HEK293T (cell line): Measurements from ENCODE around the gene TMED8.

ENCODE experiments used
- CTCF ChIA-PET: fragments of 350-600 bp; formaldehyde crosslinking; extraction: SDS; loops from one replicate; lab custom pipeline; 2021; ENCODE audit warnings: antibody characterized with exemption, inconsistent platforms; lab: Yijun Ruan, JAX
- POLR2A ChIA-PET: fragments of 350-600 bp; formaldehyde crosslinking; extraction: SDS; loops from one replicate; lab custom pipeline; 2020; ENCODE audit warnings: antibody characterized with exemption, inconsistent platforms; lab: Yijun Ruan, JAX
- DNase-seq: peaks from one replicate; pipeline ENCODE4 v3.0.0; 2012; ENCODE audit warnings: mixed read lengths; ENCODE audit errors: extremely low spot score
- ARNT ChIP-seq: fragments of 450-650 bp; IDR thresholded peaks from 2 replicates; pipeline ENCODE4 v1.6.1; 2017; ENCODE audit warnings: mild to moderate bottlenecking
- BHLHE40 ChIP-seq: fragments of 450-650 bp; IDR thresholded peaks from 2 replicates; pipeline ENCODE4 v1.6.1; 2016; ENCODE audit warnings: mild to moderate bottlenecking, moderate library complexity, borderline replicate concordance
- CTBP1 ChIP-seq: fragments of 450-650 bp; IDR thresholded peaks from 2 replicates; pipeline ENCODE4 v1.6.1; 2016; ENCODE audit warnings: borderline replicate concordance
- ELF4 ChIP-seq: fragments of 450-650 bp; IDR thresholded peaks from 2 replicates; pipeline ENCODE4 v1.6.1; 2017; ENCODE audit warnings: antibody characterized with exemption
- FOXA1 ChIP-seq: fragments of 450-650 bp; IDR thresholded peaks from 2 replicates; pipeline ENCODE4 v1.6.1; 2016; ENCODE audit warnings: mild to moderate bottlenecking
- FOXK2 ChIP-seq: fragments of 450-650 bp; IDR thresholded peaks from 2 replicates; pipeline ENCODE4 v1.6.1; 2016; ENCODE audit warnings: mild to moderate bottlenecking
- FOXM1 ChIP-seq: fragments of 450-650 bp; IDR thresholded peaks from 2 replicates; pipeline ENCODE4 v1.6.1; 2017; ENCODE audit warnings: mild to moderate bottlenecking, borderline replicate concordance
- HDGF ChIP-seq: fragments of 450-650 bp; IDR thresholded peaks from 2 replicates; pipeline ENCODE4 v1.6.1; 2017; ENCODE audit warnings: antibody characterized with exemption, borderline replicate concordance
- L3MBTL2 ChIP-seq: fragments of 450-650 bp; conservative IDR thresholded peaks from 2 replicates; pipeline ENCODE4 v1.6.1; 2016; ENCODE audit warnings: mild to moderate bottlenecking
- LEF1 ChIP-seq: fragments of 450-650 bp; IDR thresholded peaks from 2 replicates; pipeline ENCODE4 v1.6.1; 2017; ENCODE audit warnings: mild to moderate bottlenecking, borderline replicate concordance
- NFRKB ChIP-seq: fragments of 450-650 bp; IDR thresholded peaks from 2 replicates; pipeline ENCODE4 v1.6.1; 2016; ENCODE audit warnings: mild to moderate bottlenecking, moderate library complexity
- PKNOX1 ChIP-seq: fragments of 450-650 bp; IDR thresholded peaks from 2 replicates; pipeline ENCODE4 v1.6.1; 2016
- SP1 ChIP-seq: fragments of 450-650 bp; IDR thresholded peaks from 2 replicates; pipeline ENCODE4 v1.6.1; 2017
- SUZ12 ChIP-seq: fragments of 450-650 bp; IDR thresholded peaks from 2 replicates; pipeline ENCODE4 v1.6.1; 2016; ENCODE audit warnings: mild to moderate bottlenecking
- TARDBP ChIP-seq: fragments of 450-650 bp; IDR thresholded peaks from 2 replicates; pipeline ENCODE4 v1.6.1; 2016
- ZNF384 ChIP-seq: fragments of 450-650 bp; IDR thresholded peaks from 2 replicates; pipeline ENCODE4 v1.6.1; 2016

The TMED8 gene

GRCh38 chr14:77311217-77311616 is 65.7 kb downstream of the TMED8 start:
- DNase-seq, result no peak
- ChIA-PET CTCF (no interaction called here), POLR2A (interaction anchor here (3.0 kb wide), 1 partner anchor 10 kb away, joined by 11 read pairs; the partner anchor contains the start of genes GSTZ1 and POMT2)
- TF ChIP-seq FOXK2 (no peak), NFRKB (no peak), FOXM1 (no peak), SP1 (no peak), ELF4 (no peak)

GRCh38 chr14:77310026-77310425 is 66.9 kb downstream of the TMED8 start:
- no peak for TF ChIP-seq L3MBTL2
- TF ChIP-seq FOXM1, result no peak
- no peak for TF ChIP-seq ELF4
- no peak for TF ChIP-seq ZNF384
- no peak for TF ChIP-seq SUZ12
- TF ChIP-seq ARNT, result no peak
- TF ChIP-seq HDGF, result no peak
- TF ChIP-seq SP1, result no peak
- TF ChIP-seq PKNOX1, result no peak
- no peak for TF ChIP-seq CTBP1
- TF ChIP-seq TARDBP, result no peak
- no peak for TF ChIP-seq NFRKB
- no peak for TF ChIP-seq BHLHE40
- TF ChIP-seq FOXA1, result no peak
- no peak for TF ChIP-seq FOXK2
- no peak for TF ChIP-seq LEF1
- DNase-seq, result no peak
- POLR2A ChIA-PET, result interaction anchor here (3.0 kb wide), 1 partner anchor 11 kb away, joined by 11 read pairs; the partner anchor contains the start of genes GSTZ1 and POMT2
- CTCF ChIA-PET, result interaction anchor here (1.1 kb wide), 1 partner anchor 166 kb away, joined by 3 read pairs; no protein-coding TSS in a partner anchor

GRCh38 chr14:77309131-77309530 is 67.8 kb downstream of the TMED8 start:
- ChIA-PET CTCF (interaction anchor here (0.9 kb wide), 1 partner anchor 136 kb away, joined by 4 read pairs; no protein-coding TSS in a partner anchor), POLR2A (interaction anchor here (3.0 kb wide), 1 partner anchor 12 kb away, joined by 11 read pairs; the partner anchor contains the start of genes GSTZ1 and POMT2)
- TF ChIP-seq HDGF (no peak), SUZ12 (no peak), FOXA1 (no peak), ZNF384 (no peak), FOXM1 (no peak), ELF4 (no peak), FOXK2 (no peak), CTBP1 (no peak), PKNOX1 (no peak), LEF1 (no peak), NFRKB (no peak), ARNT (no peak), BHLHE40 (no peak), L3MBTL2 (no peak)
- no peak for DNase-seq

GRCh38 chr14:77306851-77307496 is 69.9 kb downstream of the TMED8 start:
- TF ChIP-seq ARNT (no peak), ZNF384 (no peak), SUZ12 (no peak), FOXK2 (no peak), LEF1 (no peak), TARDBP (no peak), L3MBTL2 (no peak)
- POLR2A ChIA-PET, result interaction anchor here (1.6 to 2.2 kb wide), 2 partner anchors 9 to 14 kb away, joined by 5 to 12 read pairs; partner anchors contain the start of genes GSTZ1 and POMT2
- CTCF ChIA-PET, result interaction anchor here (0.6 to 2.1 kb wide), 3 partner anchors 9 to 143 kb away, joined by 3 to 21 read pairs (median 3); partner anchors contain the start of genes GSTZ1 and POMT2
- DNase-seq, result no peak

GRCh38 chr14:77306416-77306815 is 70.5 kb downstream of the TMED8 start:
- ChIA-PET POLR2A (interaction anchor here (1.6 to 2.2 kb wide), 2 partner anchors 9 to 15 kb away, joined by 5 to 12 read pairs; partner anchors contain the start of genes GSTZ1 and POMT2), CTCF (interaction anchor here (0.6 to 2.1 kb wide), 3 partner anchors 9 to 206 kb away, joined by 3 to 21 read pairs (median 7); partner anchors contain the start of genes GSTZ1 and POMT2)
- DNase-seq, result no peak
- no peak for TF ChIP-seq NFRKB
- TF ChIP-seq SUZ12, result no peak
- TF ChIP-seq FOXM1, result no peak
- no peak for TF ChIP-seq ELF4
- TF ChIP-seq LEF1, result no peak
- TF ChIP-seq CTBP1, result no peak
- no peak for TF ChIP-seq ZNF384
- TF ChIP-seq SP1, result no peak
- no peak for TF ChIP-seq L3MBTL2
- TF ChIP-seq FOXK2, result no peak
- TF ChIP-seq BHLHE40, result no peak
- no peak for TF ChIP-seq PKNOX1
- no peak for TF ChIP-seq HDGF
- no peak for TF ChIP-seq TARDBP
- TF ChIP-seq ARNT, result no peak
- TF ChIP-seq FOXA1, result no peak
